Stimulated activated CD4-positive, alpha-beta T cell treated with anti-CD3 and anti-CD28 coated beads, TNF-alpha, amount 100 ng/mL, for 48 hours (primary cell): ENCODE results near the gene PCBP3.

Source experiments
- DNase-seq, 3 donors: peaks; one replicate each; pipeline ENCODE4 v3.0.0-alpha.2; 2020; ENCODE audit warnings: low read depth in 3 of 3

Gene PCBP3

DNA sequence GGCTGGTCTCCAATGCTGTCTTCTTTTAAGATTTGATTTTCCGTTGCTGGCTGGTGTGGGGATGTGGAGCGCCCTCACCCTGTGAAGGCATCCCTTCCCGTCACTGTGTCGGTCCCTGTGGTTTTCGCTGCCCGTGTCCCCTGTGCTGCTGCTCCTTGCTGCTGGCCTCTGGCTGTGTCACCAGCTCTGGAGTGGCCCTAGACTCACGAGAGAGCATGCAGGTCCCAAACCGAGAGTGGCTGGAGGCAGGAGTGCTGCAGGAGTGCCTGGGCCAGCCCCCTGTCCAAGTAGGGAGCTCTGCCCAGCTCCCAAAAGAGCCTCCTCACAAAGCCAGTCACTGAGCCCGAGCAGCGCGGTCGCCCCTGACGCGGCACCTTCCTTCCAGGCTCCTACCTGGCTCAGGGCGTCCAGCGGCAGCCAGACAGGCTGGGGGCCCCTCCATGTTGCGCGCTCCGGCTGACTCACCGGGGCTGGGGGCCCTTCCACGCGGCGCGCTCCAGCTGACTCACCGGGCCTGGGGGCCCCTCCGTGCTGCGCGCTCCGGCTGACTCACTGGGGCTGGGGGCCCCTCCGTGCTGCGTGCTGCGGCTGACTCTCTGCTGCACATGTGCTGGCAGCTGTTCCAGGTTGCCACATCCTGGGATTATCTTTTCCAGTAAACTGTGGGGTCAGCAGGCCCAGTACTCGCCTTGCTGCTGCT lies 231.3 kb downstream of the PCBP3 start:
- DNase-seq: no peak

DNA sequence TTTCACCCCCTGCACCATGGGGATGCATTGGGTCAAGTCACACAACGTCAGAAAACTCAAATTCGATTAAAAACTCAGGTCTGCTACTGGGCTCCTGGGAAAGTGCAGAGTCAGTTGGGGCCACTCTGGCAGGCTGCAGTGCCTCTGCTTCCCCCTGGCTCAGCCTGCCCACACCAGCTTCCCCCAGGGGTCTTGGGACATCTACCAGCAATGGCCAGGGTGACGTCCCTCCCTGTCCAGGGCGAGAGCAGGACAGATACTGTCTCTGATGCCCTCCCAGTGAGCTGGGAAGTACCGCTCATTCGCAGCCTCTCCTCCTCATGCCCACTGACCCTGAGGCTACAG lies 231.9 kb downstream of the PCBP3 start:
- no peak for DNase-seq

DNA sequence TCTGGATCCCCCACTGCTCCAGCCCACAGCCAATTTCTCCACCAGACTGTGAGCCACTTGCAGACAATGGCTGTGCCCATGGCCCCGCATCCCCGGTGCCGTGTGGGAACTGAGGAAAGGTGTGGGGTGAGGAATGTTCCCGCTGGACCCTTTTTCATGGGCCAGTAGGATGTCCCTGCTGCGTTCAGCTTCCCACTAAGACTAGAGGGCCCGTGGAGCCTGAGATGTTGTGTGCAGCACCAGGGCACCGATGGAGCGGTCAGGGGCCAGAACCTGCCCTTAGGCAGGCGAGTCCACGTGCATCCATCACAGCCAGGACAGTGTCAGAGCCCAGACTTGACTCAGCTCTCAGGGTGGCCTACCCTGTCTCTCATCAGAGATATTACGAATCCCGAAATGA lies 232.4 kb downstream of the PCBP3 start:
- DNase-seq: no peak

DNA sequence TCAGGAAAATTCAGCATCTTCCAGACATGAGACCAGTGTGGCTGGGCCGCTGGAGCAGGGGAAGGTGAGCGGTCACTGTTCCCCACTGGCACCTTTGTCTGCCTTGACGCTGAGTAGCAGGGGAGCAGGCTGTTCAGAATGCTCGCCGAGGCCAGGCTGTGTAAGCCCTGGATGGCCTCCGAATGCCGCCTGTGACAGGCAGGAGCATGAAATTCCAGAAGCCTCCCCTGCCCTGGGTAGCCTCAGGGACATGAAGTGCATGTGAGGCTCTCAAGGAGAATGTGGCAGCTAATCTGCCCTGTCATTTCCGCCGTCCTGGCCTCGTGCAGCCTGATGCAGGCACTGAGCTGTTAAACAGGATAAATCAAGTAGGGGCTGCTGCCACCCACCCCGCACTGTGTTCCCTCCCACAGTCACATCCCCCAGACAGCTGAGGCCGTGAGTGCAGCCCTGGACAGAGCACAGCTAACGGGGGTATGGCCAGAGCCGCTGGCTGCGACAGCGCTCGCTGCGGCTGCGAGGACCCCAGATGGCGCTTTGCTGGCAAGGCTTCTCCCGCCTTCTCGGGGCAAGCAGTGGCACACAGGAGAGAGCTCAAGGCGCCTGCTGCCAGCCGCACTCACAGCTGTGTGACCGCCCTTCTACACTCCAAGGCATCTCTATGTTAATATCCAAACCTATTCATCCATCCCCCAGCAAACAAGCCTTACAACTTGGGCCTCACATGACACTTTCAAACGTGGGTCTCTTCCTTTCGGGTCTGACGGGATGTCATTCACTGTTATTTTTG lies 233.1 kb downstream of the PCBP3 start:
- DNase-seq: no peak

DNA sequence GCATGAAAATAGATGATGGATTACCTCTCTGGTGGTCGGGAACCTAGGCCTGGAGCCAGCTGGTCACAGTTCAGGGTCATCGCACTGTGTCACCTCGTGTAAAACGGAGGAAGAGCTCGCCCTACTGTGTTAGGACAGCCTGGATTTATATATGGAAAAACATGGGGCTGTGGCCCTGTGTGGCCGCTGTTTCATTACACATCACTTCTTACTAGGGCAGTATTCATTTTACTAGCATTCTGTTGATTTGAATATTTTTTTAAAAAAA lies 233.6 kb downstream of the PCBP3 start:
- no peak for DNase-seq

DNA sequence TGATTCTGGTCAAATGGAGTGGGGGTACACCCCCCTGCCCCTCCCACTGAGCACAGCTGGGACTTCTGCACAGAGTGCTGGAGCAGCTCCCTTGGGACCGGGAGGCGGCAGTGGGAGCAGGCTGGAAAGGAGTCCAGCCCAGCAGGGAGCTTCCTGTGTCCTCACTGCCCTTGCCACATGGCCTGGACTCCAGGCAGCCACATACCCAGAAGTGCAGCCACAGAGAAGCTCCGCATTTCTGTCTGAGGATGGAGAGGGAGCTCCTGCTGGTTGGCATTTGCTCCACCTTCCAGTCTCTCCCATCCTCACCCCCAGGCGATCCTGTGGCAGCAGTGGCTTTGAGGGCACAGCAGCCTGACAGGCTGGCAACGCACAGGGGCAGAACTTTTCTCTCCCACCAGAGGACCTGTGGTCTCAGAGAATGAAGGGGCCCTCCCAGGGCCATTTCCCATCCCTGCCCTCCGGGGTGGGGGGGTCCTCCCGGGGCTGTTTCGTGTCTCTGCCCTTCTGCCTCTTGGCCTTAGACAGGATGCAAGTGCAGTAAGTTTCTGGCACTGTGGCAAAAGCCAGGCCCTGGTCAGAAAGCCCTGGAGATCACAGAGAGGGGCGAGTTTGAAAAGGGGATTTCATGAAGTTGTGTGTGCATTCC lies 234.4 kb downstream of the PCBP3 start:
- no peak for DNase-seq

DNA sequence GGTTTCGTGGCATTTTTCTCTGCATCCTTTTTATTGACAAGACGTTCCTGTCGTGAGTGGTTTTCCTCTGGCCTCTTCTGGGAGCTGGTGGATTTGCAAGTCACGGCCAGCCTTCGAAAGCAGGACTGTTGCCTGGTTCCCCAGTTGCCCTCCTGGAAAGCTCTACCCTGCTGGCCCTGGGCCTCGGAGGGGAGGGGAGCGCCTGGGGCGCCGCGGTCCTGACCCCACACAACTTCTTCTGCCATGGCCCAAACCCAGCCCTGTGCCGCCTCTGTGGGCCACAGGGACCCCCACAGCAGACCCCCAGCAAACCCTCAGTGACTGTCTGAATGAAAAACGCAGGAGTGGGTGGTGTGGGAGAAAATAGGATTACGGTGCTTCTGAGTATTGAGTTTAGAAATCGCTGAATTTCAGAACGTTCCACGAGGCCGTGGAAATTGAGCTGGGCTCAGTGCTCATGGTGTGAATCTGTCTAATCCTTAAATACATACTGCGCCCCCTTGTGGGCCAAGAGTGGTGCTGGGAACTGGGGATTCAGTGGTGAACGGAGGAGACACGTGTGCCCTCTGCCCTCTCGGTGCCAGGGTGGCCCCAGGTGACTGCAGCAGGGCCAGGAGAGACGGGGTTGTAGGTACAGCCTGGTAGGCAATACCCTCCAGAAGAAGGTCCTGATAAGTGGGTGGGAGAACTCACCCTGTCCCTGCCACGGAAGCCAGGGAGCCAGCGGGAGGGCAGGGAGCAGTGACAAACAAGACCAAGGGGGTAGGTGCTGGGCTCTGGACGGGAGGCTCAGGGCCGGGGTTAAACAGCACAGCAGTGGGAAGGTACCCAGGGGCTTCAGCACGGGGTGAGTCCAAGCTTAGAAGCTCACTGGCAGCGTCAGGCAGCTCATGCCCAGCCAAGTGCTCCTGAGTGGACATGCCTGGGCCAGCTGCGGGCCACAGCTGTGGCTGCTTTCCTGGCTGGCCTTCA lies 236.9 kb downstream of the PCBP3 start:
- DNase-seq: peak; percentile 53 to 76 (median 64)

DNA sequence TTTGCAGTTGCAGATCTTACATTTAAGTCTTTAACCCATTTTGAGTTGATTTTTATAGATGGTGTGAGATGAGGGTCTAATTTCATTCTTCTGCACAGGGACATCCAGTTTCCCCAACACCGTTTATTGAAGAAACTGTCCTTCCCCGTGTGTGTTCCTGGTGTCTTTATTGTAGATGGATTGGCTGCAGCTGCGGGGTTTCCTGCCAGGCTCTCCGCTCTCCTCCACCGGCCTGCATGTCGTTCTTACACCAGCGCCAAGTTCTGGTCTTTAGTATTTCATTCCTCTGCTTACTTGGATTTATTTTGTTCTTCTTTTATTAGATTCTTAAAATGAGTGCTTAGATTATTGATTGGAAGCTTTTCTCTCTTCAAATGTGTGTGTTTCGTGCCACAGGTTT lies 239.1 kb downstream of the PCBP3 start:
- no peak for DNase-seq

DNA sequence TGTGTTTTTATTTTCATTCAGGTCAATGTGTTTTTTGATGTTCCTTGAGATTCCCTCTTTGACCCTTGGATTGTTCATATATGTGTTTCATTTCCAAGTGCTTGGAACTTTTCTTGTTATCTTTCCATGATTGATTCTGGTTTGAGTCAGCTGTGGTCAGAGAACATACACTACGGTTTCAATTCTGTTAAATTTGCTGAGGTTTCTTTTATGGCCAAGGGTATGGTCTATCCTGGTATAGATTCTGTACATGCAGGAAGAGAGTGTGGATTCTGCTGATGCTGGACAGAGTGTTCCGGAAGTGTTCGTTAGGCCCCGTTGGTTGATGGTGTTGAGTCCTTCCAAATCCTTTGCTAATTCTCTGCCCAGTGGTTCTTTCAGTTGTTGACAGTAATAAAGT lies 239.6 kb downstream of the PCBP3 start:
- DNase-seq: no peak

DNA sequence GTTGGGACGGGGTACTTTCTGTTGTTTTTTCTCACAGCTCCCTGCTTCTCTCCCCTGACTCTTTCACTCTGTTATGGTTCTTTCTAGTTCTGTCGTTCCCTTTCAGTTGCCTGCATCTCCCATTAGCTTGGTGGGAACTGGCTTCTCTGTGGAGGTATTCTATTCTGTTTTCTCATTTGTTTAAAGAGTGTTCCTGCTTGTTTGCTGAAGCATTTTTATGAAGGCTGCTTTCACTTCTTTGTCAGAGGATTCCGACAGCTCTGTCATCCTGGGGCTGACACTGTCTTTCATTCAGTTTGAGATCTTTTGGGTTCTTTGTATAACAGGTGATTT lies 242.0 kb downstream of the PCBP3 start:
- DNase-seq: no peak

DNA sequence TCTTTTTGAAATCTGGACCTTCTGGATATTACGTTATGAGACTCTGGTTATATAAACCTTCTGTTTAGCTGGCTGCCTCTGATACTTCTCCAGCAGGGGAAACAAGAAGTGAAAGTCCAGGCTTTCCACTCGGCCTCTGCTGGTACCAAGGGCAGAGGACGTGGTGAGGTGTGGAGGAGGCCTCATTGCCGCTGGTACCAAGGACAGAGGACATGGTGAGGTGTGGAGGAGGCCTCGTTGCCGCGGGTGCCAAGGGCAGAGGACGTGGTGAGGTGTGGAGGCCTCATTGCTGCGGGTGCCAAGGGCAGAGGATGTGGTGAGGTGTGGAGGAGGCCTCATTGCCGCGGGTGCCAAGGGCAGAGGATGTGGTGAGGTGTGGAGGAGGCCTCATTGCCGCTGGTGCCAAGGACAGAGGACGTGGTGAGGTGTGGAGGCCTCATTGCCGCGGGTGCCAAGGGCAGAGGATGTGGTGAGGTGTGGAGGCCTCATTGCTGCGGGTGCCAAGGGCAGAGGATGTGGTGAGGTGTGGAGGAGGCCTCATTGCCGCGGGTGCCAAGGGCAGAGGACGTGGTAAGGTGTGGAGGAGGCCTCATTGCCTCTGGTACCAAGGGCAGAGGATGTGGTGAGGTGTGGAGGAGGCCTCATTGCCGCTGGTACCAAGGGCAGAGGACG lies 242.5 kb downstream of the PCBP3 start:
- peak in 1 of 3 donors; percentile 36 for DNase-seq

DNA sequence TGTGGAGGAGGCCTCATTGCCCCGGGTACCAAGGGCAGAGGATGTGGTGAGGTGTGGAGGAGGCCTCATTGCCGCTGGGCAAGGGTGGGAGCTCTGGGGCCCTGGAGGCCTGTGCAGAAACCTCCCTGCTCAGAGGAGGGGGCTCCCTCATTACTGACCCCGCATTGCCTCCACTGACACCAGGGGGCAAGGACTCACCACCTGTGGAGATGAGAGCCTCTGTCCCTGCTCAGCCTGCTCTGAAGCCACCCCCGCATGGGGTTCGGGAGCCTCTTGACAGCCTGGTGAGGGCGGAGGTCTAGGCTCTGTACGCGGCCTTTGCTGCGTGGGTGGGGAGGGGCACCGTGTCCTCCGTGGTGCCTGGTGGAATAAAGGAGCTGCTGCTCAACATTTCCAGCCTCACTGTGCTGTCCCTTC lies 243.1 kb downstream of the PCBP3 start:
- DNase-seq: no peak

DNA sequence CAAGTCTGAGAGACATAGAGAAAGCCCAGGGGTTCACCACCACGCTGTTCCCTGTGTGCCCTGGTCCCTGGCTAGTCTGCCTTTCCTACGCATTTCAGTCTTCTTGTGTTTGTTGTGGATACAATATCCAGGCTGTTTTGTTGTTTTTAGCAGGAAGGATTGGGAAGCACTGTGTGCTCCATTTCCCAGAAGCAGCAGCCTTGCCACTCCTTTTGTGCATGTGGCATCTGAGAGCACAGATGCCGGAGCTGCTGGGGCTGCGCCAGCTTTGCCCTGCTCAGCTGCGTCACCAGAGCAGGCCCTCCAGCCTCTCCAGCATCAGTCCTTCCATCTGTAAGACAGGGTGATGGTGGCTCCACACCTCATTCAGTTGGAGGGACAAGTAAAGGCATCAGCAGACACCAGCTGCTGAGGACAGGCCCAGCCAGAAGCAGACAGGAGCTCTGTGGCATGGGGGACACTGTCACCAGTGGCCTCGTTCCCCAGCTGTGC lies 243.6 kb downstream of the PCBP3 start:
- DNase-seq: no peak

DNA sequence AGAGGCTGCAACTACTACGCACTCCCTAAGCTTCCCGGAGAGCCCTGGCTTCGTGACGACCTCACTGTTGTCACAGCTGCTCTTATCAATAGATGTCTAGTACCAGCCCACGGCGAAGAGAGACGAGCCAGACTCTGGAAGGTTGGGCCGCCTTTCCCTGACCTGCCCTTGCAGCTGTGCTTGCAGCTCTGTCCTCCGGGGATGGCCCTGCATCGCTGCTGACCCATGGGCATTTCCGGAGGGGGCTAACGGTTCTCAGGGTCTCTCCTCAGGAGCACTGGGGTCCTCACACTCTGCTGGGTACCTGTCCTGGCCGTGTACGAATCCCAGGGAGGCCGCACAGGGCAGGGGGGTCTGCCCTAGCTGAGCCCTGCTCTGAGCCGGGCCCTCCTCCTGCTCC lies 244.3 kb downstream of the PCBP3 start:
- no peak for DNase-seq

DNA sequence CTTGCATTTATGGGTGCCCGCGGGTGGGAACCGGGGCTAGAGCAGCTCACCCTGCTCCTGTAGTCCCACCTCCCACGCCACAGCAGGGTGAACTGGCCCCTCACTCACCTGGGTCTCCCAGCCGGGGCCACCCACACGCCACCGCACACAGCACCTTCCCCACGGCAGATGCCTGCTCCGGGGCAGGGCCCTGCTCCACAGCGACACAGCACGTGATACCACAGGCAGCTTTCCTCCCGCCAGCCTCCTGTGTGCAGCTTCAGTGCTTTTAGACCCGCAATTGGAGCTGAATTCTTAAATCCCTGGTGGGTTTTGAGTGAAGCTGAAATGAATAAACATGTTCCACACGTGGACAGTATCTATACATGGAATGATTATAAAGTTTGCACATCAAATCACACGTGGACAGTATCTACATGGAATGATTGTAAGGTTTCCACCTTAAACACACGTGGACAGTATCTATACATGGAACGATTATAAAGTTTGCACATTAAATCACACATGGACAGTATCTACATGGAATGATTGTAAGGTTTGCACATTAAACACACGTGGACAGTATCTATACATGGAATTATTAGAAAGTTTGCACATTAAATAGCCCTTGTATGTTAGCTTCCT lies 245.0 kb downstream of the PCBP3 start:
- no peak for DNase-seq

DNA sequence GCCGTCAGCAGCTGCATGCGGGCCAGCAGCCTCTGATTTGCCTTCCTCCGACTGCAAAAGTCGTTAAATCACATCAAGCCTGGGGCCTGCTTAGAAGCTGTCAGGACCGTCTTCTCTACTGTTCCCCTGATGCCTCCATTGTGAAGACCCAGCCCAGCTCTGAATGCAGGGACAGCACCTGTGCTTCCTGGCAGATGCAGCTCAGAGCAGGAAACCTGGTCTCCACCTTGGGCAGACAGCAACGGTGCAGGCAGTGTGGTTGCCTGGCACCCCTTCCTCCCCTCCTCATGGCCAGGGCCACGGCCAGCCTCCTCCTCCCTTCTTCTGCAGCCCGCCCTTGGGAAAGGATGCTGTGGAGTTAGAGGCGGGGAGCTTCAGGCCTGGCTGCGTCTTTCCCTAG lies 245.7 kb downstream of the PCBP3 start:
- no peak for DNase-seq

DNA sequence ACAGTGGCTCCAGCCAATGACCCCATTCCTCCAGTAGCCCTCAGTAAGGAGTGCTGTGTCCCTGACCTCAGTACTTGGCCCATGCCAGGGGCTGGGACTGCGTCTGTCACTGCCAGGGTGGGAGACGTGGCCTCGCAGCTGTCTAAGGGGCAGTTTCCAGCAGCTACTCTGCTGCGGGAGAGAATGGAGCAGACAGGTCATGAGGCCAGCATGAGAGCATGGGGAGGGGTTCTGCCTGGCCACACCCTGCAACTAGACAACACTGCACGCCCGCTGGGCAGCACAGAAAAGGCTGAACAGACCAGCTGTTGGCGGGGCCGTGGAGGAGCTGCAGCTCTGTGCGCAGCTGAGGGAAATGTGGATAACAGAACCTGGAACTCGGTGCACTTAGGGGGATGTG lies 246.4 kb downstream of the PCBP3 start:
- no peak for DNase-seq

DNA sequence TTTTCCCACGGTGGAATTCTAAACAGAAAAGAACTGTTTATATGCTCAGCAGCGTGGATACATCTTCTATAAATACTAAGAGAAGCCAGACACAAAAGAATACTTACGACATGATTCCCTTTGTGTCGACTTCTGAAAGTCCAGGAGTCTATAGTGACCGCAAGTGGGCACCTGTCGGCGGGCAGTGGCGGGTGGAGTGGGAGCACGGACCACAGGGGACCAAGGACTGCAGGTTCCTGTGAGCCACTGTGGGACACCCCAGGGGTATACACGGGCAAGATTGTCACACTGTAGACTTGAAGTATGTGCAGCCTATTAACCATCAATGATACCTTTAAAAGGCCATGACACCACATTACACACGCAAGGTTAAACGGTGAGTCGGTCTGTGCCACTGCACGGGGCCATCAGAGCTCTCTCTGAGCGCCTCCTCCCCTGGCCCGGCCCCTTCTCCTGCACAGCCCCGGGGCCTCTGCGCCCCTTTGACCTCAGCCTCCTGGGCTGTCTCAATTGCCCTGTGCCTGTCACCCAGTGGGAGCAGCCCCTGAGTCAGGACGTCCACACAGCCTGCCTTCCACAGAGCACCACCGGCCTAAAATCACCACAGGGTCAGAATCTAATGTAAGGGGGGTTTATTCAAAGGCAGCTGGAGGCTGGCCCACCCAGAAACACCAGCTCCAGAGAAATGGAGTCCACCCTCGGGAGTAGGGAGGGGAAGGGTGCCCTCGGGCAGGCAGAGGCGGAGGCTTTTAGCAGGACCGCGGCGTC lies 248.0 kb downstream of the PCBP3 start:
- DNase-seq: no peak

DNA sequence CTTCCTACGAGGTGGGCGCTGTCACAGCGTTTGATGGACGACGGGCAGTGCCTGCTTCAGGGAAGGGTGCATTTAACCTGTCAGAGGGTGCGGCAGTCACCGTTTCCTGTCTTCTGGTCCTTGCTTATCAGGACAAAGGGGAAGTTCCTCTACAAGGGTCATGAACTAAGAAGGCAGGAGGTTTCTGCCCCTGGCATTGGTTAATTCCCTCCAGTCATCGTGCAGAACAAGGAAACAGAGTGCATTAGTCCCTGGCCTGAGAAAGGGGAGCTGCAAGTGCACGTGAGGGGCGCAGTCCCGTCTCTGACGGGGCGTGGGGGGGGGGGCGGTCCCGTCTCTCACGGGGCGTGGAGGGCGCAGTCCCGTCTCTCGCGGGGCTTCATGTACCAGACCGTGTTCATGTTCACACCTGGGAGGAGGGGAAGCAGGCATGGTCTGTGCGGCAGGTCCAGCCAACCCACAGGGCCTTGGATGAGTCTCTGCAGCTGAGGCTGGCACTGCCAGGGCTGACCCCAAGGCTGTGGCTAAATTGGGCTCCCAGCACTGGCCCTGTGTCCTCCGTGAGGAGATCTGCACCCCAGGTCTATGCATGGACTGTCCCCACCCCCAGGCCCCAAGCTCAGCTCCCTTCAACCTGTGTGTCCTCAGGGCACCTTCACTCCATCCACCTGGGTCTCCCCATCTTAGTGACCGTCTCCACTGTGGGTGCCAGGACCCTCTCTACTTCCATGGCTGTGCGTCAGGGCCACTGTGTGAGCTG lies 248.8 kb downstream of the PCBP3 start:
- DNase-seq: no peak
